Ovary (tissue), 9 donors: Measurements from ENCODE around the gene SPRN. TPM values are rescaled to one million over a fixed set of nuclear protein-coding genes. Genes with fewer than 3 reads are reported as not detected.
"Not testable (repeated sequence)": the region's sequence is repeated elsewhere in the genome, so short reads cannot be mapped to it uniquely, and the experiment has no call there.

Experiments used
- DNase-seq, 5 donors: peaks; one replicate each; pipeline ENCODE4 v3.0.0-alpha.2; 2019 to 2020
- H3K27ac ChIP-seq, 2 donors: fragments of 200-600 bp; one replicate each; pipeline versions ENCODE4 v1.5.1 to v1.8.0; 2019 to 2022
- H3K27me3 ChIP-seq: fragments of 200-600 bp; one replicate; pipeline ENCODE4 v1.8.0; 2022
- H3K36me3 ChIP-seq: fragments of 200-600 bp; sonication (generic); one replicate; pipeline ENCODE4 v1.5.1; 2019
- H3K4me1 ChIP-seq: one replicate; pipeline ENCODE4 v1.8.1; 2013; ENCODE audit warnings: mild to moderate bottlenecking, moderate library complexity; ENCODE audit not compliant: insufficient read depth
- H3K4me3 ChIP-seq: fragments of 200-600 bp; sonication (generic); one replicate; pipeline ENCODE4 v1.5.1; 2017
- H3K9me3 ChIP-seq, 2 donors: fragments of 200-600 bp in 1 of 2; sonication (generic) in 1 of 2; one replicate each; pipeline versions ENCODE4 v1.5.1 to v1.8.1; 2013 to 2019; ENCODE audit warnings: mild to moderate bottlenecking in 1 of 2, moderate library complexity in 1 of 2
- CTCF ChIP-seq, 3 donors: fragments of 450-650 bp in 2 of 3; fragments of 200-600 bp in 1 of 3; IDR thresholded peaks; one replicate each; pipeline versions ENCODE4 v1.5.1 to v1.8.0; 2016 to 2022; ENCODE audit warnings: antibody characterized with exemption in 3 of 3, mild to moderate bottlenecking in 1 of 3
- EP300 ChIP-seq: sonication (generic); formaldehyde crosslinking; IDR thresholded peaks from one replicate; pipeline ENCODE4 v1.6.1; 2017; ENCODE audit warnings: antibody characterized with exemption
- POLR2A ChIP-seq: fragments of 450-650 bp; IDR thresholded peaks from one replicate; pipeline ENCODE4 v1.6.1; 2017; ENCODE audit warnings: antibody characterized with exemption, mild to moderate bottlenecking, moderate library complexity
- WGBS, 3 donors: extraction: QIAGEN DNeasy Blood & Tissue Kit in 1 of 3; methylation state at CpG; one replicate each; pipeline versions ENCODE4 v1.1.5 to v1.1.7; 2013 to 2017; 5-methylcytosine and 5-hydroxymethylcytosine counted together
- intact Hi-C, 4 donors: fragments of 100-400 bp; cut with DNase I; formaldehyde crosslinking; loops; one replicate each; pipeline versions ENCODE4 v1.11.0 to v1.15.1; 2022 to 2023
- polyA plus RNA-seq, 2 donors: library from polyadenylated mRNA; stranded (reverse); fragments of 200-250 nt in 1 of 2; fragments of 350-450 nt in 1 of 2; fragmentation: Illumina TruSeq in 1 of 2; extraction: RNeasy Lipid Tissue Mini Kit (QIAGEN cat#74804) in 1 of 2; gene quantifications; one replicate each; pipeline ENCODE4 v1.2.3, GENCODE V29; 2013 to 2014
- total RNA-seq, 7 donors: library from RNA; depleted of rRNA in 2 of 7; stranded (reverse); fragments of >200 nt in 2 of 7; fragmentation: NEBNext Ultra II Directional in 3 of 7; extraction: Animal tissue kit (Norgen Biotek cat#: 25700) in 3 of 7; gene quantifications; one replicate each; pipeline versions ENCODE4 v1.1.0 to v1.2.4, GENCODE V29; 2016 to 2023
- donor health status: DM: no; HTN: no; CAD: no; lungs with moderate emphysema.
- donor health status: DM: no; HTN: no; CAD: no.
- donor health status: Bipolar disorder and iron deficiency.
- donor health status: DM: yes; HTN: yes; CAD: no.
- donor health status: DM: no; HTN: no; CAD: no.
- donor health status: DM: yes; HTN: yes; CAD: no.

SPRN gene
- total and polyA plus RNA-seq, 9 donors: 0.05 to 0.20 (median 0.11) TPM; not detected in 4

GRCh38 chr10:133377025-133377817 lies 47.2 kb downstream of the SPRN start:
- no peaks in the 10 kb centered on the region for H3K36me3 ChIP-seq
- H3K9me3 ChIP-seq: no peaks in the 10 kb centered on the region
- no peaks in the 10 kb centered on the region for H3K27me3 ChIP-seq
- no peak overlapping the region for H3K4me3 ChIP-seq
- H3K27ac ChIP-seq: peak overlapping the region in 1 of 2 donors; percentile 80
- peaks cover 6% of the 10 kb centered on the region for H3K4me1 ChIP-seq
- intact Hi-C loops: loop anchor here in 1 of 4 donors (5.0 kb wide), 1 partner anchor 70 kb away; the partner anchor contains the start of genes TUBGCP2 and ZNF511
- no peak for DNase-seq
- WGBS, 3 donors: 88 to 92% (median 90%) methylated on average over 25 to 30 of the region's 30 CpGs
- TF ChIP-seq CTCF (IDR thresholded peaks at IDR 0.05): no peak
- no peak for TF ChIP-seq EP300
- no peak for TF ChIP-seq POLR2A

- H3K27me3 ChIP-seq, H3K4me1 ChIP-seq, H3K36me3 ChIP-seq, H3K9me3 ChIP-seq, H3K4me3 ChIP-seq, DNase-seq, H3K27ac ChIP-seq: not testable (repeated sequence)
- WGBS, 3 donors: 87 to 99% (median 90%) methylated on average over 5 of the region's 5 CpGs
- intact Hi-C loops: loop anchor here in 1 of 4 donors (5.0 kb wide), 1 partner anchor 69 kb away; the partner anchor contains the start of genes TUBGCP2 and ZNF511
Observed at GRCh38 chr10:133376183-133376582, 48.2 kb downstream of the SPRN start.

GRCh38 chr10:133375357-133376115 lies 48.9 kb downstream of the SPRN start:
- Histone ChIP-seq H3K27me3 (no peaks in the 10 kb centered on the region), H3K4me1 (peaks cover 9% of the 10 kb centered on the region), H3K4me3 (no peak overlapping the region), H3K9me3 (no peaks in the 10 kb centered on the region), H3K27ac (no peak overlapping the region), H3K36me3 (no peaks in the 10 kb centered on the region)
- TF ChIP-seq EP300: no peak
- no peak for TF ChIP-seq POLR2A
- no peak for TF ChIP-seq CTCF (IDR thresholded peaks at IDR 0.05)
- WGBS, 3 donors: 78 to 83% (median 80%) methylated on average over 12 of the region's 12 CpGs
- intact Hi-C loops: loop anchor here in 1 of 4 donors (5.0 kb wide), 1 partner anchor 68 kb away; the partner anchor contains the start of genes TUBGCP2 and ZNF511
- DNase-seq: peak in 1 of 5 donors; percentile 26

- peak; percentile 94 to 98 (median 97) for DNase-seq
- TF ChIP-seq POLR2A (peak; percentile 45), CTCF (IDR thresholded peaks at IDR 0.05) (no peak), EP300 (no peak)
- peak within 1 kb of the TSS; percentile 43 to 75 for H3K27ac ChIP-seq
- no peaks in the 10 kb centered on the region for H3K36me3 ChIP-seq
- no peaks in the 10 kb centered on the region for H3K27me3 ChIP-seq
- peaks cover 6% of the 10 kb centered on the region for H3K4me1 ChIP-seq
- 0 to 2% (median 1%) methylated on average over 24 to 88 of the region's 89 CpGs for WGBS, 3 donors
- H3K4me3 ChIP-seq: peak within 1 kb of the TSS; percentile 89
- no peaks in the 10 kb centered on the region for H3K9me3 ChIP-seq
- intact Hi-C loops: no loop called here
Observed at GRCh38 chr10:133373174-133374090, 51.0 kb downstream of the SPRN start, which contains the start of gene ECHS1. TSS of gene ECHS1 (minus strand) at chr10:133373354. CDS start at chr10:133373333, 21 bp downstream.
